ENCODE data around the gene FBXL13. TPM values are rescaled to one million over a fixed set of nuclear protein-coding genes. Genes with fewer than 3 reads are reported as not detected.

Gene FBXL13
- total RNA-seq, 1 donor from 2014 or later, result 3.7 TPM

GRCh38 chr7:102953406-102953805 is 121.2 kb downstream of the FBXL13 start:
- H3K9me3 ChIP-seq (ENCODE audit: control insufficient read depth in 3 of 3, low read length in 3 of 3), result no peaks in the 10 kb centered on the region
- H3K4me3 ChIP-seq (ENCODE audit: low read length in 3 of 3), result no peak overlapping the region
- no peaks in the 10 kb centered on the region for H3K4me1 ChIP-seq (ENCODE audit: control insufficient read depth in 3 of 3, insufficient read depth in 3 of 3, low read length in 3 of 3)
- no peaks in the 10 kb centered on the region for H3K36me3 ChIP-seq (ENCODE audit: control insufficient read depth in 3 of 3, insufficient read depth in 3 of 3, low read length in 3 of 3)
- no peaks in the 10 kb centered on the region for H3K27me3 ChIP-seq (ENCODE audit: control insufficient read depth in 3 of 3, insufficient read depth in 3 of 3, low read length in 3 of 3)
- H3K9ac ChIP-seq (ENCODE audit: low read depth in 1 of 3, low read length in 3 of 3), result no peak overlapping the region
- H3K27ac ChIP-seq (ENCODE audit: low read depth, low read length), result no peak overlapping the region

GRCh38 chr7:102951839-102952238 is 122.8 kb downstream of the FBXL13 start:
- Histone ChIP-seq H3K4me1 (ENCODE audit: control insufficient read depth in 3 of 3, insufficient read depth in 3 of 3, low read length in 3 of 3) (no peaks in the 10 kb centered on the region), H3K9ac (ENCODE audit: low read depth in 1 of 3, low read length in 3 of 3) (no peak overlapping the region), H3K27ac (ENCODE audit: low read depth, low read length) (no peak overlapping the region), H3K36me3 (ENCODE audit: control insufficient read depth in 3 of 3, insufficient read depth in 3 of 3, low read length in 3 of 3) (no peaks in the 10 kb centered on the region), H3K27me3 (ENCODE audit: control insufficient read depth in 3 of 3, insufficient read depth in 3 of 3, low read length in 3 of 3) (no peaks in the 10 kb centered on the region), H3K4me3 (ENCODE audit: low read length in 3 of 3) (no peak overlapping the region), H3K9me3 (ENCODE audit: control insufficient read depth in 3 of 3, low read length in 3 of 3) (no peaks in the 10 kb centered on the region)

DNA sequence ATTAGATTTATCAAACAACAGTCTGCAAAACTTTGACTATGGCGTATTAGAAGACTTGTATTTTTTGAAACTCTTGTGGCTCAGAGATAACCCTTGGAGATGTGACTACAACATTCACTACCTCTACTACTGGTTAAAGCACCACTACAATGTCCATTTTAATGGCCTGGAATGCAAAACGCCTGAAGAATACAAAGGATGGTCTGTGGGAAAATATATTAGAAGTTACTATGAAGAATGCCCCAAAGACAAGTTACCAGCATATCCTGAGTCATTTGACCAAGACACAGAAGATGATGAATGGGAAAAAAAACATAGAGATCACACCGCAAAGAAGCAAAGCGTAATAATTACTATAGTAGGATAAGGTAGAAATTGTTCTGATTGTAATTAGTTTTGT is 130.4 kb downstream of the FBXL13 start:
- Histone ChIP-seq H3K9me3 (ENCODE audit: control insufficient read depth in 3 of 3, low read length in 3 of 3) (no peaks in the 10 kb centered on the region), H3K4me1 (ENCODE audit: control insufficient read depth in 3 of 3, insufficient read depth in 3 of 3, low read length in 3 of 3) (no peaks in the 10 kb centered on the region), H3K27me3 (ENCODE audit: control insufficient read depth in 3 of 3, insufficient read depth in 3 of 3, low read length in 3 of 3) (no peaks in the 10 kb centered on the region), H3K36me3 (ENCODE audit: control insufficient read depth in 3 of 3, insufficient read depth in 3 of 3, low read length in 3 of 3) (no peaks in the 10 kb centered on the region), H3K9ac (ENCODE audit: low read depth in 1 of 3, low read length in 3 of 3) (no peak overlapping the region), H3K27ac (ENCODE audit: low read depth, low read length) (no peak overlapping the region), H3K4me3 (ENCODE audit: low read length in 3 of 3) (no peak overlapping the region)

DNA sequence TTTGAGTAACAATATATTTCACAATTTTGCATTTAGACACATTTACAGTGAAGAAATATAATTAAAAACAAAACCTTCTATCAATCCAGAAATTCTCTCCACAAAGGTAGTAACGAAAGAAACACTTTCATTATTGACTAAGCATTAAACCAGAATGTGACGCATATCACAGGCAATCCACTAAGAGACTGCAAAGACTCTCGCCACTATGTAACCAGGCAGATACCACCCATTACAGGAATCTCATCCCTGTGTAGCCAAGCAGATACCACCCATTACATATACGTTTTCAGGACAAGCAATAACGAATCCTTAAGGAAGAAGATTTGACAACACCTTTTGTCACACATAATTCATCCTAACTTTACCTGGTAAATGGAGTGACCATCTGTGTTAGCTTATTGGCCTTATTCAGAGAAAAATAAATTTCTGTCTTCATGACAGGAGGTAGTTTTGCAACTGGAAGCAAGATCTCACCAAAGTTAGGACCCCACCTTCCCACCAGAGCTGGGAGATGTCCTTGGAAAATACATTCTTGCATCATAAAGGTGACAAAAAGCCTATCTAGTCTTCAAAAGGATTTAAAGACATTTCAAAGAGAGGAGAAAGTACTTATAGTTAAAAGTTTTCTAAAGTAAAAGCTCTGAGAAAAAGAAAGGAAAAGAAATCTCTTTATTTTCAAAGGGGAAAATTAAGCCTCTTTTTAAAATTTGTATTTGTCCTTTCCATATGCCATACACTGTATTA is 131.0 kb downstream of the FBXL13 start:
- Histone ChIP-seq H3K27me3 (ENCODE audit: control insufficient read depth in 3 of 3, insufficient read depth in 3 of 3, low read length in 3 of 3) (no peaks in the 10 kb centered on the region), H3K27ac (ENCODE audit: low read depth, low read length) (no peak overlapping the region), H3K9ac (ENCODE audit: low read depth in 1 of 3, low read length in 3 of 3) (no peak overlapping the region), H3K4me1 (ENCODE audit: control insufficient read depth in 3 of 3, insufficient read depth in 3 of 3, low read length in 3 of 3) (peaks cover 0 to 4% (median 0%) of the 10 kb centered on the region in 3 donors), H3K4me3 (ENCODE audit: low read length in 3 of 3) (no peak overlapping the region), H3K9me3 (ENCODE audit: control insufficient read depth in 3 of 3, low read length in 3 of 3) (no peaks in the 10 kb centered on the region), H3K36me3 (ENCODE audit: control insufficient read depth in 3 of 3, insufficient read depth in 3 of 3, low read length in 3 of 3) (no peaks in the 10 kb centered on the region)

GRCh38 chr7:102942868-102943267 is 131.7 kb downstream of the FBXL13 start:
- no peaks in the 10 kb centered on the region for H3K9me3 ChIP-seq (ENCODE audit: control insufficient read depth in 3 of 3, low read length in 3 of 3)
- no peaks in the 10 kb centered on the region for H3K27me3 ChIP-seq (ENCODE audit: control insufficient read depth in 3 of 3, insufficient read depth in 3 of 3, low read length in 3 of 3)
- no peak overlapping the region for H3K9ac ChIP-seq (ENCODE audit: low read depth in 1 of 3, low read length in 3 of 3)
- no peak overlapping the region for H3K4me3 ChIP-seq (ENCODE audit: low read length in 3 of 3)
- H3K36me3 ChIP-seq (ENCODE audit: control insufficient read depth in 3 of 3, insufficient read depth in 3 of 3, low read length in 3 of 3), result no peaks in the 10 kb centered on the region
- peaks cover 0 to 4% (median 0%) of the 10 kb centered on the region in 3 donors for H3K4me1 ChIP-seq (ENCODE audit: control insufficient read depth in 3 of 3, insufficient read depth in 3 of 3, low read length in 3 of 3)
- H3K27ac ChIP-seq (ENCODE audit: low read depth, low read length), result no peak overlapping the region

DNA sequence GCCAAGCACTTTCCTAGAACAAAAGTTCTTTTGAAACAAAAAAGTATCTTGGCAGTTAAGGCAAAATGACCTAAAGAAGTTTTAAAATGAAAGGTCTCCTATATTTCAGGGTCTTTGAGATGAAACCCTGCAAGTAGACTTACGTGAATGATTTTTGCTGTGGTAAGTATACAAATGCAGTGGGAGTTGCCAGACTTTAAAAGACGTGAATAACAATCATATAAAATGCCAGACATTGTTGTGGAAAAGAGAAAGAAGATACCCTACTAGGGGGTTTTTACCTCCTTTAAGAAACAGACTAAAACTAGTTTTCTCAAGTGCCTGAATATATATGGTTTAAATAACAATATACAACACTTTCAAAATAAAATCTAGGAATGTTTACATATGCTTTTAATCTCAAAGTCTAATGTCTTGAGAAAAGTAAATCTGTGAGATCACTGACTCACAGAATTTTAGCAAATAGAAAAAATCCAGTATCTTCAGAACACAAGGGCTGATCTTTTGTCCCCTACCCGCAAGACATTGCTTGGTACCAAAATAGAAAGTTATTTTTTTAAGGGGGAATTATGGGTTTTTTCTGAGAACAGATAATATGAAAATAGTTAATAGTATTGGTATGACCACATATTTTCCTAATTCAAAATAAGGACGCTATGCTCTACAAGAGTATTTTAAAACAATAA is 132.3 kb downstream of the FBXL13 start:
- no peak overlapping the region for H3K4me3 ChIP-seq (ENCODE audit: low read length in 3 of 3)
- no peak overlapping the region for H3K27ac ChIP-seq (ENCODE audit: low read depth, low read length)
- no peaks in the 10 kb centered on the region for H3K27me3 ChIP-seq (ENCODE audit: control insufficient read depth in 3 of 3, insufficient read depth in 3 of 3, low read length in 3 of 3)
- H3K36me3 ChIP-seq (ENCODE audit: control insufficient read depth in 3 of 3, insufficient read depth in 3 of 3, low read length in 3 of 3), result no peaks in the 10 kb centered on the region
- H3K9me3 ChIP-seq (ENCODE audit: control insufficient read depth in 3 of 3, low read length in 3 of 3), result no peaks in the 10 kb centered on the region
- H3K9ac ChIP-seq (ENCODE audit: low read depth in 1 of 3, low read length in 3 of 3), result no peak overlapping the region
- peaks cover 0 to 4% (median 0%) of the 10 kb centered on the region in 3 donors for H3K4me1 ChIP-seq (ENCODE audit: control insufficient read depth in 3 of 3, insufficient read depth in 3 of 3, low read length in 3 of 3)

DNA sequence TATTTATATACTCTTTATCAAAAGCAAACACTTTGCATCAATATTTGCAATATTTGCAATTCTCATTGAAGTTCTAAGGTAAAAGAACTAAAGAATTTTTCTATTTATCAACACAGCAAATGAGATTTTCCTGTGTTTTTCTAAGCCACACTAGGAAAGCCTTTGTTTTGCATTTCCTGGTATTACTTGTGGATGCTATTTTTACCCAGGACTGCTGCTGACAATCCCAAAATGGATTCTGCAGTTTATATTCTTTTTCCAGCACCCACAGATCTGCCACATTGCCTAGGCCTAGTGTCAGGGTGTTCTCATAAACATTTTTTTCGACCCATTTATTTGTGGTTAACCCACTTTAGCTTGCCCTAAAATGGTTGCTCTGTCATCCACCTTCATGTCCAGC is 135.9 kb downstream of the FBXL13 start:
- H3K4me1 ChIP-seq (ENCODE audit: control insufficient read depth in 3 of 3, insufficient read depth in 3 of 3, low read length in 3 of 3), result peaks cover 0 to 13% (median 4%) of the 10 kb centered on the region in 3 donors
- H3K27ac ChIP-seq (ENCODE audit: low read depth, low read length), result peak overlapping the region; percentile 39
- H3K9ac ChIP-seq (ENCODE audit: low read depth in 1 of 3, low read length in 3 of 3), result no peak overlapping the region

DNA sequence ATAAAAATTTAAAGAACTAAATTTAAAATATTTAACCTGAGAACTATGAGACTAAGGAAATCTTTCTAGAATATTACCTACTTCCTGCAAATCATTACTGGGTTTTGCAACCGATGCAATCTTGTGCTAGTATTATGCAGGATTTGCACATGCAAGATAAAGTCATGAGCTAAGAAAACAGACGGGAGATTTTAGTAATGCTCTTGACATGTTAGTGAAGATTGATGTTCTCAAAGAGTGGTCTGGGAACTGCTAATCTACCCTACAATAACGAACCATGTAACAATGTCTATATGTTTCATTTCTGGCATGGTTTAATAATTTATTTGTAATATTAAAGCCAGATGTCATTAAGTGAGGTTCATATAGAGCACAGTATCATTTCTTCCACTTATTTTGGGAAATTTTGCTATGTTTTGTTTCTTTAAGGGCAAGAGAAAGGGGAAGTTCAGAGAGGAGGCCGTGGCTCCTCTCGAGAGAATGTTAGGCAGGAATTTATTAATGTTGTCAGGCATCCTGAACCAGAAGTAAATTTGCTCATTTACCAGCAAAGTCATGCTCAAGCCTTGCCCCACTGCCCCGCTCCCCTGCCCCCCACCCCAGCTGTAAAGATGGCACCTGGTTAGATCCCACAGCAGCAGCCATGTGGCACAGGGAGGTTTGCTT is 139.0 kb downstream of the FBXL13 start:
- no peaks in the 10 kb centered on the region for H3K36me3 ChIP-seq (ENCODE audit: control insufficient read depth in 3 of 3, insufficient read depth in 3 of 3, low read length in 3 of 3)
- peaks cover 0 to 13% (median 4%) of the 10 kb centered on the region in 3 donors for H3K4me1 ChIP-seq (ENCODE audit: control insufficient read depth in 3 of 3, insufficient read depth in 3 of 3, low read length in 3 of 3)
- H3K9ac ChIP-seq (ENCODE audit: low read depth in 1 of 3, low read length in 3 of 3), result no peak overlapping the region
- no peaks in the 10 kb centered on the region for H3K9me3 ChIP-seq (ENCODE audit: control insufficient read depth in 3 of 3, low read length in 3 of 3)
- no peak overlapping the region for H3K4me3 ChIP-seq (ENCODE audit: low read length in 3 of 3)
- H3K27me3 ChIP-seq (ENCODE audit: control insufficient read depth in 3 of 3, insufficient read depth in 3 of 3, low read length in 3 of 3), result no peaks in the 10 kb centered on the region
- H3K27ac ChIP-seq (ENCODE audit: low read depth, low read length), result no peak overlapping the region

More for the DNA sequence above, 135.9 kb downstream of the FBXL13 start:
- Histone ChIP-seq H3K27me3 (ENCODE audit: control insufficient read depth in 3 of 3, insufficient read depth in 3 of 3, low read length in 3 of 3) (no peaks in the 10 kb centered on the region), H3K4me3 (ENCODE audit: low read length in 3 of 3) (no peak overlapping the region), H3K36me3 (ENCODE audit: control insufficient read depth in 3 of 3, insufficient read depth in 3 of 3, low read length in 3 of 3) (no peaks in the 10 kb centered on the region), H3K9me3 (ENCODE audit: control insufficient read depth in 3 of 3, low read length in 3 of 3) (no peaks in the 10 kb centered on the region)

GRCh38 chr7:102934701-102935100 is 139.9 kb downstream of the FBXL13 start:
- Histone ChIP-seq H3K27ac (ENCODE audit: low read depth, low read length) (no peak overlapping the region), H3K9me3 (ENCODE audit: control insufficient read depth in 3 of 3, low read length in 3 of 3) (no peaks in the 10 kb centered on the region), H3K4me3 (ENCODE audit: low read length in 3 of 3) (peak overlapping the region in 1 of 3 donors; percentile 23), H3K9ac (ENCODE audit: low read depth in 1 of 3, low read length in 3 of 3) (no peak overlapping the region), H3K4me1 (ENCODE audit: control insufficient read depth in 3 of 3, insufficient read depth in 3 of 3, low read length in 3 of 3) (peaks cover 0 to 13% (median 4%) of the 10 kb centered on the region in 3 donors), H3K36me3 (ENCODE audit: control insufficient read depth in 3 of 3, insufficient read depth in 3 of 3, low read length in 3 of 3) (no peaks in the 10 kb centered on the region), H3K27me3 (ENCODE audit: control insufficient read depth in 3 of 3, insufficient read depth in 3 of 3, low read length in 3 of 3) (no peaks in the 10 kb centered on the region)

GRCh38 chr7:102934239-102934638 is 140.4 kb downstream of the FBXL13 start:
- peak overlapping the region in 1 of 3 donors; percentile 14 for H3K4me3 ChIP-seq (ENCODE audit: low read length in 3 of 3)
- peaks cover 0 to 13% (median 4%) of the 10 kb centered on the region in 3 donors for H3K4me1 ChIP-seq (ENCODE audit: control insufficient read depth in 3 of 3, insufficient read depth in 3 of 3, low read length in 3 of 3)
- H3K27ac ChIP-seq (ENCODE audit: low read depth, low read length), result no peak overlapping the region
- no peaks in the 10 kb centered on the region for H3K27me3 ChIP-seq (ENCODE audit: control insufficient read depth in 3 of 3, insufficient read depth in 3 of 3, low read length in 3 of 3)
- H3K9me3 ChIP-seq (ENCODE audit: control insufficient read depth in 3 of 3, low read length in 3 of 3), result no peaks in the 10 kb centered on the region
- no peaks in the 10 kb centered on the region for H3K36me3 ChIP-seq (ENCODE audit: control insufficient read depth in 3 of 3, insufficient read depth in 3 of 3, low read length in 3 of 3)
- peak overlapping the region in 1 of 3 donors; percentile 7 for H3K9ac ChIP-seq (ENCODE audit: low read depth in 1 of 3, low read length in 3 of 3)

Data from skeletal muscle tissue (tissue), 4 donors.